CD4-positive, alpha-beta T cell (primary cell): ENCODE measurements around the gene ARPP21. TPM values are rescaled to one million over a fixed set of nuclear protein-coding genes. Genes with fewer than 3 reads are reported as not detected.

Experiments
- ATAC-seq: fragments of 200-7000 bp; cut with Tn5 transposase; one replicate; pipeline ENCODE4 v1.10.0; 2022; ENCODE audit warnings: mild to moderate bottlenecking; ENCODE audit not compliant: poor library complexity
- CTCF ChIA-PET: fragments of 350-600 bp; sonication (Branson Sonifier 250); formaldehyde crosslinking; loops from one replicate; lab custom pipeline; 2021; ENCODE audit warnings: antibody characterized with exemption, inconsistent platforms; lab: Charles Lee
- POLR2A ChIA-PET: fragments of 350-600 bp; sonication (Branson Sonifier 250); formaldehyde crosslinking; loops from one replicate; lab custom pipeline; 2021; ENCODE audit warnings: antibody characterized with exemption, inconsistent platforms; lab: Charles Lee
- DNase-seq, 14 experiments: peaks; one replicate each; pipeline ENCODE4 v3.0.0-alpha.2; 2013 to 2020; ENCODE audit warnings: mixed read lengths in 2 of 14
- H3K27ac ChIP-seq, 2 donors: one replicate each; pipeline versions ENCODE4 v1.5.1 to v1.7.0; 2013; ENCODE audit warnings: low read length in 2 of 2, low read depth in 1 of 2, mild to moderate bottlenecking in 1 of 2
- H3K27me3 ChIP-seq, 2 experiments: 1 replicate in 1 of 2; 2 replicates in 1 of 2; pipeline versions ENCODE4 v1.6.1 to v1.7.0; 2013; ENCODE audit warnings: low read length in 2 of 2, control low read depth in 1 of 2, mild to moderate bottlenecking in 1 of 2, moderate library complexity in 1 of 2; ENCODE audit not compliant: insufficient read depth in 2 of 2, control insufficient read depth in 1 of 2
- H3K36me3 ChIP-seq: one replicate; pipeline ENCODE4 v1.6.1; 2013; ENCODE audit warnings: low read length, control low read depth; ENCODE audit not compliant: insufficient read depth
- H3K4me1 ChIP-seq: one replicate; pipeline ENCODE4 v1.6.1; 2013; ENCODE audit warnings: low read length, control low read depth; ENCODE audit not compliant: insufficient read depth
- H3K4me3 ChIP-seq: one replicate; pipeline ENCODE4 v1.5.1; 2013; ENCODE audit warnings: mild to moderate bottlenecking, low read length, moderate library complexity
- H3K9me3 ChIP-seq, 2 experiments: 1 replicate in 1 of 2; 2 replicates in 1 of 2; pipeline versions ENCODE4 v1.6.1 to v1.7.0; 2013; ENCODE audit warnings: low read length in 2 of 2, mild to moderate bottlenecking in 2 of 2, control low read depth in 1 of 2, moderate library complexity in 1 of 2; ENCODE audit not compliant: control insufficient read depth in 1 of 2, insufficient read depth in 1 of 2
- H3K27ac Mint-ChIP-seq: one replicate; pipeline ENCODE4 v1.8.0; 2020; ENCODE audit warnings: mixed read lengths
- H3K27me3 Mint-ChIP-seq: one replicate; pipeline ENCODE4 v1.8.0; 2021; ENCODE audit warnings: mixed read lengths
- H3K36me3 Mint-ChIP-seq: one replicate; pipeline ENCODE4 v1.8.0; 2021; ENCODE audit warnings: low read depth, mixed read lengths
- H3K4me1 Mint-ChIP-seq: one replicate; pipeline ENCODE4 v1.8.0; 2021; ENCODE audit warnings: low read depth, mixed read lengths
- H3K4me3 Mint-ChIP-seq: one replicate; pipeline ENCODE4 v1.8.0; 2020; ENCODE audit warnings: mild to moderate bottlenecking, mixed read lengths
- H3K9me3 Mint-ChIP-seq: one replicate; pipeline ENCODE4 v1.8.0; 2020; ENCODE audit warnings: mixed read lengths
- intact Hi-C, 2 experiments: fragments of 100-400 bp; cut with DNase I in 1 of 2; cut with micrococcal nuclease in 1 of 2; formaldehyde crosslinking; loops; one replicate each; pipeline versions ENCODE4 v1.15.1 to v1.9.0; 2023 to 2025; cut with DNase I, micrococcal nuclease
- total RNA-seq, 174 experiments: library from RNA in 2 of 174; stranded (reverse) in 2 of 174; gene quantifications; one replicate each; pipeline ENCODE4 v1.2.3 and lab custom pipeline; 2021 to 2026
- TF ChIP-seq, protein P1 (sequence below): fragments of 200-600 bp; IDR thresholded peaks from one replicate; pipeline ENCODE4 v1.8.0; 2022; ENCODE audit warnings: antibody characterized with exemption, mild to moderate bottlenecking

The ARPP21 gene
- total RNA-seq, 2 experiments from 2014 or later, result not detected

DNA sequence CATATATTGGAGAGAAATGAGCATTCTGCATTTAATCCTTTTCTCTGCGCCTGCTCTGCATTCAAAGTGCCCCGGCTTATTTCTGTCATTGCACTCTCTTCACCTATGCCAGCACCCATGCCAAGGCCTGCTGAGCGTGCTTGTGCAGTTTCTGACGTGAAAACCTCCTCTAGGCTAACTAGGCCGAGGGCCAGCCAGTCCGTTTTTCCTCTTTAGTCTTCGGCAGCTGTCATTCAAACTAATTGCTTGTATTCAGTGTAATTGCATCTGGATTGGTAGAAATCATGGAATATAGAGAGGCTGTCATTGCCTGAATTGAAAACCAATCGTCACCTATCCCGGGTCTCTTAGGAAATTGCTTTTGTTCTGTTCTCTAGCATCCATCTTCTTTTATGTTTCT is 94.0 kb downstream of the ARPP21 start:
- no peak for DNase-seq
- H3K27me3 Mint-ChIP-seq, result no peaks in the 10 kb centered on the region
- no peak overlapping the region for H3K4me3 Mint-ChIP-seq
- no peaks in the 10 kb centered on the region for H3K4me1 ChIP-seq
- TF ChIP-seq, protein P1, sequence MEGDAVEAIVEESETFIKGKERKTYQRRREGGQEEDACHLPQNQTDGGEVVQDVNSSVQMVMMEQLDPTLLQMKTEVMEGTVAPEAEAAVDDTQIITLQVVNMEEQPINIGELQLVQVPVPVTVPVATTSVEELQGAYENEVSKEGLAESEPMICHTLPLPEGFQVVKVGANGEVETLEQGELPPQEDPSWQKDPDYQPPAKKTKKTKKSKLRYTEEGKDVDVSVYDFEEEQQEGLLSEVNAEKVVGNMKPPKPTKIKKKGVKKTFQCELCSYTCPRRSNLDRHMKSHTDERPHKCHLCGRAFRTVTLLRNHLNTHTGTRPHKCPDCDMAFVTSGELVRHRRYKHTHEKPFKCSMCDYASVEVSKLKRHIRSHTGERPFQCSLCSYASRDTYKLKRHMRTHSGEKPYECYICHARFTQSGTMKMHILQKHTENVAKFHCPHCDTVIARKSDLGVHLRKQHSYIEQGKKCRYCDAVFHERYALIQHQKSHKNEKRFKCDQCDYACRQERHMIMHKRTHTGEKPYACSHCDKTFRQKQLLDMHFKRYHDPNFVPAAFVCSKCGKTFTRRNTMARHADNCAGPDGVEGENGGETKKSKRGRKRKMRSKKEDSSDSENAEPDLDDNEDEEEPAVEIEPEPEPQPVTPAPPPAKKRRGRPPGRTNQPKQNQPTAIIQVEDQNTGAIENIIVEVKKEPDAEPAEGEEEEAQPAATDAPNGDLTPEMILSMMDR, result no peak
- H3K36me3 ChIP-seq, result no peaks in the 10 kb centered on the region
- no peaks in the 10 kb centered on the region for H3K9me3 Mint-ChIP-seq
- intact Hi-C loops, result no loop called here
- no peak overlapping the region for H3K27ac ChIP-seq
- peaks cover 0 to 4% of the 10 kb centered on the region in 2 experiments for H3K9me3 ChIP-seq
- H3K4me1 Mint-ChIP-seq, result no peaks in the 10 kb centered on the region
- no peaks in the 10 kb centered on the region for H3K27me3 ChIP-seq
- no peak overlapping the region for H3K27ac Mint-ChIP-seq
- H3K36me3 Mint-ChIP-seq, result no peaks in the 10 kb centered on the region
- H3K4me3 ChIP-seq, result no peak overlapping the region
- POLR2A ChIA-PET, result no interaction called here
- CTCF ChIA-PET, result no interaction called here
- no peak for ATAC-seq

DNA sequence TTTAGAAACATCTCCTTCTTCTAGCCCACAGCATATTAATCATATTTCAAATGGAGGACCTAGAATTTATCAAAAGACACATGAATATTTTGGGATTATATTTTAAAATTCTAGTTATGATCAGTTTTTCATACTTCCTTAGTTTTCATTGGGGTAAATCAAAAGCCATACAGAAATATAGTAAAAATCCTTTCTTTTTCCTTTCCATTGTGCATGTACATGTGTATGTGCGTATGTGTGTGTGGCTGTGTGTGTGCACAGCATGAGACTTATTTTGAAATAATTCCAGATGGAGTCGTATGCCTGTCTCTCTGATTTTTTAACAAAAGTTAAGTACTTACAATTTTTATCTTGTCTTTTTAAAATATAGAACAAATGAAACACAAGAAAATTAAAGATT is 94.5 kb downstream of the ARPP21 start:
- peaks cover 0 to 4% of the 10 kb centered on the region in 2 experiments for H3K9me3 ChIP-seq
- DNase-seq, result no peak
- intact Hi-C loops, result no loop called here
- CTCF ChIA-PET, result no interaction called here
- H3K4me3 ChIP-seq, result no peak overlapping the region
- Mint-ChIP-seq H3K4me3 (no peak overlapping the region), H3K9me3 (no peaks in the 10 kb centered on the region), H3K36me3 (no peaks in the 10 kb centered on the region), H3K4me1 (no peaks in the 10 kb centered on the region), H3K27ac (no peak overlapping the region), H3K27me3 (no peaks in the 10 kb centered on the region)
- H3K36me3 ChIP-seq, result no peaks in the 10 kb centered on the region
- no peaks in the 10 kb centered on the region for H3K27me3 ChIP-seq
- ATAC-seq, result no peak
- TF ChIP-seq, protein P1, result no peak
- POLR2A ChIA-PET, result no interaction called here
- H3K27ac ChIP-seq, result no peak overlapping the region
- H3K4me1 ChIP-seq, result no peaks in the 10 kb centered on the region

DNA sequence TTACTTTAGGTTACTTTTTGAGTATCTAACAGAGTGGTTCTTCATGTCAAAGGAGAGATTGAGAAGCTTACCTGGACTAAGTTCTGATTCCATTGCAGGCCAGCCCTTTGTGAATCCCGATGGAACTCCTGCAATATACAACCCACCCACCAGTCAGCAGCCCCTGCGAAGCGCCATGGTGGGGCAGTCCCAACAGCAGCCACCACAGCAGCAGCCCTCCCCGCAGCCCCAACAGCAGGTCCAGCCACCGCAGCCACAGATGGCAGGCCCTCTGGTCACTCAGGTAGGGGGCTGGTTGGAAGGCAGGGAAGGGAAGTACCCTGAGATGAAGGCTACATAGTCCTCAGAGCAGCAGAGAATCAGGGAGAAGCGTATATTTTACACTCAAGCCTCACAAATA is 97.8 kb downstream of the ARPP21 start:
- ATAC-seq (no peak), DNase-seq (no peak)
- TF ChIP-seq, protein P1, result no peak
- Histone ChIP-seq H3K4me1 (no peaks in the 10 kb centered on the region), H3K27me3 (no peaks in the 10 kb centered on the region), H3K36me3 (no peaks in the 10 kb centered on the region), H3K9me3 (peaks cover 0 to 4% of the 10 kb centered on the region in 2 experiments), H3K4me3 (no peak overlapping the region), H3K27ac (no peak overlapping the region)
- H3K4me1 Mint-ChIP-seq, result no peaks in the 10 kb centered on the region
- ChIA-PET POLR2A (no interaction called here), CTCF (interaction anchor here (0.5 kb wide), 1 partner anchor 1010 kb away, joined by 3 read pairs; no protein-coding TSS in a partner anchor)
- H3K36me3 Mint-ChIP-seq, result no peaks in the 10 kb centered on the region
- H3K27me3 Mint-ChIP-seq, result no peaks in the 10 kb centered on the region
- H3K4me3 Mint-ChIP-seq, result no peak overlapping the region
- no peaks in the 10 kb centered on the region for H3K9me3 Mint-ChIP-seq
- no peak overlapping the region for H3K27ac Mint-ChIP-seq
- intact Hi-C loops, result no loop called here
